Adipose tissue (tissue), 3 donors: Measurements from ENCODE around the gene OR52A5. TPM values are rescaled to one million over a fixed set of nuclear protein-coding genes. Genes with fewer than 3 reads are reported as not detected.

Experiments used
- H3K27ac ChIP-seq: one replicate; pipeline ENCODE4 v1.5.1; 2013; ENCODE audit warnings: low read depth, low read length
- WGBS, 3 donors: extraction: QIAGEN DNeasy Blood & Tissue Kit; methylation state at CpG; one replicate each; pipeline ENCODE4 v1.1.7; 2013; 5-methylcytosine and 5-hydroxymethylcytosine counted together
- polyA plus RNA-seq, 3 donors: library from polyadenylated mRNA; stranded (reverse); fragments of 200-250 nt; gene quantifications; one replicate each; pipeline ENCODE4 v1.2.3, GENCODE V29; 2013
- donor health status: healthy with polysubstance abuse.
- donor health status: Bipolar disorder and iron deficiency.
- donor health status: healthy.

OR52A5 gene
- polyA plus RNA-seq, 3 donors, result not detected

DNA sequence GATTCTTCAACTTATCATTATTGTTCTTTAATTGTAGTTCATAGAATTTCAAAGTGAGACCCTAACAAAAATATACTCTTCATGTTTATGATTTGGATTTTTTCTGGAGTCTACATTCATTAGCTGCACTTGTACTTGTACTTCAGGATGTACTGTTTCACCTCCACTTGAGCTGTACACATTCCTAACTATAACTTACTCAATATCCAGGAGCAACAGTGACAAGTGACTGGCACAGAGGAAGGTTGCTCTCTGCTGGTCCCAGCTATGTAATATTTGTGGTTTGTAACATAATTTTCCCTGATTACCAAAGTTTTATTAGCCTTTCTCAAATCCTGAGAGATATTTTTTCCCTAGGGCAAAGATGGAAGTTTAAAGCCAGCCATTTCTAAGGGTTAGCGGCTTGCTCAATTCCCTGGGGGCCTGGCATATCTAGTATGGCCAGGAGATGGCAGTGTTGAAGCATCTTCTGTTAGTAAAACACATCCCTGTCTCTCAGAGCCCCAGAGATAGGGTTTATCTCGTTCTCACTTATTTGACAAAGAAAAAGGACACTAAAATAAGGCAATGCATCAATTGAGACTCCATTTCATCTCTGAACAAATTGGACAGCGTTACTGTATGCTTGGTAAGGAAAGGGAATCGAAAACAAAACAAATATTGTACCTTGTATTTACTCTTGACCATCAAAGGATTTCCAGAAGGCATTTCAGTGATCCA is 14.2 kb downstream of the OR52A5 start:
- whole genome bisulfite sequencing, 3 donors, result 3 to 9% (median 8%) methylated on average over 4 of the region's 4 CpGs
- no peak overlapping the region for H3K27ac ChIP-seq

GRCh38 chr11:5118893-5119292 is 19.3 kb downstream of the OR52A5 start:
- H3K27ac ChIP-seq, result no peak overlapping the region
- 39 to 93% (median 83%) methylated on average over 1 of the region's 1 CpG for WGBS, 3 donors

- H3K27ac ChIP-seq, result no peak overlapping the region
Observed at GRCh38 chr11:5117588-5117987, 20.6 kb downstream of the OR52A5 start.

DNA sequence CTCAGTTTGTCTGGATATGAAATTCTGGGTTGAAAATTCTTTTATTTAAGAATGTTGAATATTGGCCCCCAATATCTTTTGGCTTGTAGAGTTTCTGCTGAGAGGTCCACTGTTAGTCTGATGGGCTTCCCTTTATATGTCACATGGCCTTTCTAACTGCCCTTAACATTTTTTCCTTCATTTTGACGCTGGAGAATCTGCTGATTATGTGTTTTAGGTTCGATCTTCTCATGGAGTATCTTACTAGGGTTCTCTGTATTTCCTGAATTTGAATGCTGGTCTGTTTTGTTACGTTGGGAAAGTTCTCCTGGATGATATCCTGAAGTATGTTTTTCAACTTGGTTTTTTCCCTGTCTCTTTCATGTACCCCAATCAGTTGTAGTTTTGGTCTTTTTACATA is 22.8 kb downstream of the OR52A5 start:
- no peak overlapping the region for H3K27ac ChIP-seq
- 65 to 76% (median 71%) methylated on average over 3 of the region's 3 CpGs for WGBS, 3 donors

DNA sequence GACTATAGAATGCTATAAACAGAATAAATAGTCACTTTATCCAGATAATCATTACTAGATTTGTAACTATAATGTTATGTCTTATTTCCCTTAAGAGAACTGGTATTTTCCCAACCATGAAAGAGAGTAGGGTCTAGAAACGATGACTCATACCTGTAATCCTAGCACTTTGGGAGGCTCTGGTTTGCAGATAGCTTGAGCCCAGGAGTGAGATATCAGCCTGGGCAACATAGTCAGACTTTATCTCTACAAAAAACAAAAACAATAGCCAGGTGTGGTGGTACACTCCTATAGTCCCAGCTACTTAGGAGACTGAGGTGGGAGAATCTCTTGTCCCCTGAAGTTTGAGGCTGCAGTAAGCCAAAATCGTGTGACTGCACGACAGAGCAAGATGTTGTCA is 30.9 kb downstream of the OR52A5 start:
- 58 to 62% (median 62%) methylated on average over 3 of the region's 3 CpGs for WGBS, 3 donors
- H3K27ac ChIP-seq, result no peak overlapping the region

- no peak overlapping the region for H3K27ac ChIP-seq
Observed at GRCh38 chr11:5103066-5103465, 35.1 kb downstream of the OR52A5 start.

- 39 to 58% (median 56%) methylated on average over 2 of the region's 2 CpGs for WGBS, 3 donors
- H3K27ac ChIP-seq, result no peak overlapping the region
Observed at GRCh38 chr11:5102246-5102645, 35.9 kb downstream of the OR52A5 start.

DNA sequence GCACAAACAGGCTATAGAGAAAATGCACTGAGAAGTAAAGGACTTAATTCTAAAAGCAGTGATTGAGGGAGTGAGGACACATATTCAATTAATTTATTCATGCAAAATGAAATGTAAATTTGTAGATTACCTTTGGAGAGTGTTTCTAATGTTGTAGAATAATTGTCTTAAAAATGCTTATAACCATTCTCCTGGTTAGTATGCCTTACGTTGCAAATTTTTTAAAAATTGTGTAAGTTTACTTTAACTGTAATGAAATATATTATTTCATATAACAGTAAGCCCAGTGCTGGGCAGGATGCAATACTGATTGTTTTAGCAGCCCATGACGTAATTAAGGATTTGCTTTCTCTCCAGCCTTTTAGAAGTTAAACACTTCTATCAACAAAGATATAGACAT is 42.1 kb downstream of the OR52A5 start:
- WGBS, 3 donors, result 61 to 78% (median 74%) methylated on average over 2 of the region's 2 CpGs
- H3K27ac ChIP-seq, result no peak overlapping the region

DNA sequence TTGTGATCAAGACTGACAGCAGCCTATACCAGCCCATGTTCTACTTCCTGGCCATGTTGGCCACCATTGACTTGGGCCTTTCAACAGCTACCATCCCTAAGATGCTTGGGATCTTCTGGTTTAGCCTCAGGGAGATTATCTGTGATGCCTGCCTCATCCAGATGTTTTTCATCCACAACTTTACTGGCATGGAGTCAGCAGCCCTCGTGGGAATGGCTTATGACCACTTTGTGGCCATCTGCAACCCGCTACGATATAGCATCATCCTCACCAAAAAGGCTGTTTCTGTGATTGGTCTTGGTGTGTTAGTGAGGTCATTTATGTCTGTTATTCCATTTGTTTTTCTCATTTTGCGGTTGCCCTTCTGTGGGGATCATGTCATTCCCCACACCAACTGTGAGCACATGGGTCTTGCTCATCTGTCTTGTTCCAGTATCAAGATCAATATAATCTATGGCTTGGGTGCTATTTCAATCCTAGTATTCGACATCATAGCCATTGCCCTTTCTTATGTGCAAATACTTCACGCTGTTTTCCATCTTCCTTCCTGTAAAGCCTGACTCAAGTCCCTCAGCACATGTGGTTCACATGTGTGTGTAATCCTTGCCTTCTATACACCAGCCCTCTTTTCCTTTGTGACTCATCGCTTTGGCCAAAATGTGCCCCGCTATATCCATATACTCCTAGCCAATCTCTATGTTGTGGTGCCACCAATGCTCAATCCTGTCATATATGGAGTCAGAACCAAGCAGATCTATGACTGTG is 45.2 kb downstream of the OR52A5 start:
- 82 to 83% (median 82%) methylated on average over 7 to 8 of the region's 8 CpGs for WGBS, 3 donors
- no peak overlapping the region for H3K27ac ChIP-seq

- 78 to 90% (median 88%) methylated on average over 1 of the region's 1 CpG for WGBS, 3 donors
- H3K27ac ChIP-seq, result no peak overlapping the region
Observed at GRCh38 chr11:5090668-5091067, 47.5 kb downstream of the OR52A5 start.

GRCh38 chr11:5088556-5088955 is 49.6 kb downstream of the OR52A5 start:
- H3K27ac ChIP-seq, result no peak overlapping the region

DNA sequence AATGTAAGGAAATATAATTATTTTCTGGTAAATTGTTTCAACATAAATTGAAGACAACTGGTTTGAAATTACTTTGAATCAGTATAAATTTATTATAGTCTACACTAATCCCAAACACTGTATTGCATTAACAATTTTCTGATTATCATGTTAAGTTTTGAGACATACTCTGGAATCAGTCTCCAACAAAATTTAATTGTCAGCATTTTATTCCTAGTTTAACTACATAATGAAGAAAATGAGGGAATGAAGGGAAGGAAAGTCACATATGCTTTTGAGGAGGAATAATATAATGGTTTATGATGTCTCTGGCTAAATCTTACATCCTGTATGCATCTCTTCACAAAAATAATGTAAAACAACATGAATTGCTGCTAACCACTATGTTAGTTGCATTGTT is 54.6 kb downstream of the OR52A5 start:
- H3K27ac ChIP-seq, result no peak overlapping the region

DNA sequence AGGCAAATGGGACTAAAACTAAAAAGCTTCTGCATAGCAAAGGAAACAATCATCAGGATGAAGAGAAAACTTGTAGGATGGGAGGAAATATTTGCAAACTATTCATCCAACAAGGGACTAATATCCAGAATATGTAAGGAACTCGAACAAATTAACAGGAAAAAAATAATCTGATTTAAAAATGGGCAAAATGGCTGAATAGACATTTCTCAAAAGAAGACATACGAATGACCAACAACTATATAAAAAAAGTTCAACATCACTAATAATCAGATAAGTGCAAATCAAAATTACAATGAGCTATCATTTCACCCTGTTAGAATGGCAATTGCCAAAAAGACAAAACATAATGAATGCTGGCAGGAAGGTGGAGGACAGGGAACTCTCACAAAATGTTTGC is 56.8 kb downstream of the OR52A5 start:
- H3K27ac ChIP-seq, result no peak overlapping the region
- WGBS, 3 donors, result 75 to 76% (median 75%) methylated on average over 2 of the region's 2 CpGs

Other genes starting within 250 kb of the OR52A5 start
- gene OR51A7, start 234.6 kb downstream of the OR52A5 start, polyA plus RNA-seq, result not detected
- not detected for gene OR51G2, start 219.0 kb downstream of the OR52A5 start, polyA plus RNA-seq
- not detected for gene OR51G1, start 214.0 kb downstream of the OR52A5 start, polyA plus RNA-seq
- gene OR51A4, start 190.8 kb downstream of the OR52A5 start, polyA plus RNA-seq, result not detected
- gene OR51A2, start 182.6 kb downstream of the OR52A5 start, polyA plus RNA-seq, result not detected
- not detected for gene OR51L1, start 143.5 kb downstream of the OR52A5 start, polyA plus RNA-seq
- not detected for gene OR52J3, start 91.8 kb downstream of the OR52A5 start, polyA plus RNA-seq
- gene OR52E2, start 78.7 kb downstream of the OR52A5 start, polyA plus RNA-seq, result not detected
- gene OR52E1, start 68.8 kb downstream of the OR52A5 start, polyA plus RNA-seq, result not detected
- not detected for gene OR52A1, start 16.4 kb upstream of the OR52A5 start, polyA plus RNA-seq
- not detected for gene OR51V1, start 62.3 kb upstream of the OR52A5 start, polyA plus RNA-seq
- gene HBB, start 88.7 kb upstream of the OR52A5 start, polyA plus RNA-seq, result 100 to 1,000 TPM in 1 of 3 donors, 10 to 100 TPM in 2; 12.9 to 541 (median 41.6) TPM
- under 1 TPM in 1 of 3 donors, not detected in 2; 0.30 TPM for gene HBD, start 96.1 kb upstream of the OR52A5 start, polyA plus RNA-seq
- gene HBG1, start 111.5 kb upstream of the OR52A5 start, polyA plus RNA-seq, result not detected
- gene HBG2, start 116.4 kb upstream of the OR52A5 start, polyA plus RNA-seq, result not detected
- gene HBE1, start 131.6 kb upstream of the OR52A5 start, polyA plus RNA-seq, result under 1 TPM in 2 of 3 donors, not detected in 1; 0.10 to 0.14 TPM
- not detected for gene OR51B4, start 163.6 kb upstream of the OR52A5 start, polyA plus RNA-seq
- gene OR51B2, start 185.9 kb upstream of the OR52A5 start, polyA plus RNA-seq, result not detected
- not detected for gene OR51B5, start 205.2 kb upstream of the OR52A5 start, polyA plus RNA-seq
- not detected for gene OR51B6, start 213.2 kb upstream of the OR52A5 start, polyA plus RNA-seq
- gene OR51M1, start 245.5 kb upstream of the OR52A5 start, polyA plus RNA-seq, result not detected